OCI-LY1 (cell line): ENCODE results near the gene EGFL8.
"Not testable (repeated sequence)": the region's sequence is repeated elsewhere in the genome, so short reads cannot be mapped to it uniquely, and the experiment has no call there.

Experiments
- H2AFZ ChIP-seq: fragments of 200-600 bp; sonication (generic), shearing (Covaris generic); 2 replicates; pipeline ENCODE4 v1.6.0; 2014; ENCODE audit warnings: antibody characterized with exemption, mild to moderate bottlenecking, low read length
- H3F3A ChIP-seq: fragments of 200-600 bp; sonication (generic), shearing (Covaris generic); 2 replicates; pipeline ENCODE4 v1.6.0; 2014; ENCODE audit warnings: mild to moderate bottlenecking, antibody characterized with exemption, low read length, moderate library complexity; ENCODE audit not compliant: insufficient read depth
- H3K27ac ChIP-seq: fragments of 200-600 bp; sonication (generic); 2 replicates; pipeline ENCODE4 v1.5.1; 2014; ENCODE audit warnings: low read length, mixed run types, mild to moderate bottlenecking, low read depth; ENCODE audit not compliant: poor library complexity, severe bottlenecking
- H3K27me3 ChIP-seq: fragments of 200-600 bp; sonication (generic); 2 replicates; pipeline ENCODE4 v1.6.0; 2014; ENCODE audit warnings: antibody characterized with exemption, mild to moderate bottlenecking, low read length, moderate library complexity; ENCODE audit not compliant: insufficient read depth
- H3K36me3 ChIP-seq: fragments of 200-600 bp; sonication (generic); 2 replicates; pipeline ENCODE4 v1.6.1; 2014; ENCODE audit warnings: mild to moderate bottlenecking, antibody characterized with exemption, low read length, moderate library complexity, mixed read lengths; ENCODE audit not compliant: insufficient read depth
- H3K4me1 ChIP-seq: fragments of 200-600 bp; sonication (generic); 2 replicates; pipeline ENCODE4 v1.5.1; 2014; ENCODE audit warnings: mild to moderate bottlenecking, low read length, moderate library complexity; ENCODE audit not compliant: insufficient read depth, severe bottlenecking
- H3K4me2 ChIP-seq: fragments of 200-600 bp; sonication (generic), shearing (Covaris generic); 2 replicates; pipeline ENCODE4 v1.6.1; 2014; ENCODE audit warnings: low read length
- H3K4me3 ChIP-seq: fragments of 200-600 bp; sonication (generic); 2 replicates; pipeline ENCODE4 v1.5.1; 2014; ENCODE audit warnings: low read length, low read depth, mild to moderate bottlenecking, mixed read lengths; ENCODE audit not compliant: poor library complexity, severe bottlenecking
- H3K79me2 ChIP-seq: fragments of 200-600 bp; shearing (Covaris generic); 2 replicates; pipeline ENCODE4 v1.6.1; 2016; ENCODE audit warnings: mixed run types, low read length, mixed read lengths; ENCODE audit not compliant: insufficient read depth
- H3K9ac ChIP-seq: fragments of 200-600 bp; sonication (generic), shearing (Covaris generic); 2 replicates; pipeline ENCODE4 v1.6.1; 2014; ENCODE audit warnings: mild to moderate bottlenecking, low read length, mixed read lengths
- H3K9me2 ChIP-seq: fragments of 200-600 bp; sonication (generic), shearing (Covaris generic); 2 replicates; pipeline ENCODE4 v1.6.1; 2014; ENCODE audit warnings: low read depth, mild to moderate bottlenecking, low read length, mixed read lengths
- H3K9me3 ChIP-seq: fragments of 200-600 bp; shearing (Covaris generic); 2 replicates; pipeline ENCODE4 v1.6.1; 2014; ENCODE audit warnings: low read length, mixed read lengths
- H4K20me1 ChIP-seq: fragments of 200-600 bp; sonication (generic), shearing (Covaris generic); 2 replicates; pipeline ENCODE4 v1.6.0; 2016; ENCODE audit warnings: mild to moderate bottlenecking, low read length; ENCODE audit not compliant: insufficient read depth
- EZH2 ChIP-seq: fragments of 200-600 bp; sonication (generic), shearing (Covaris generic); IDR thresholded peaks from 2 replicates; pipeline ENCODE4 v1.8.0; 2017; ENCODE audit warnings: borderline replicate concordance, mixed run types, mild to moderate bottlenecking, antibody characterized with exemption, low read length, moderate library complexity, mixed read lengths
- TF ChIP-seq, protein P1 (sequence below): fragments of 200-600 bp; sonication (generic), shearing (Covaris generic); IDR thresholded peaks from 2 replicates; pipeline ENCODE4 v1.5.1; 2017; ENCODE audit warnings: mild to moderate bottlenecking, antibody characterized with exemption, low read length, moderate library complexity, mixed read lengths

Gene EGFL8

DNA sequence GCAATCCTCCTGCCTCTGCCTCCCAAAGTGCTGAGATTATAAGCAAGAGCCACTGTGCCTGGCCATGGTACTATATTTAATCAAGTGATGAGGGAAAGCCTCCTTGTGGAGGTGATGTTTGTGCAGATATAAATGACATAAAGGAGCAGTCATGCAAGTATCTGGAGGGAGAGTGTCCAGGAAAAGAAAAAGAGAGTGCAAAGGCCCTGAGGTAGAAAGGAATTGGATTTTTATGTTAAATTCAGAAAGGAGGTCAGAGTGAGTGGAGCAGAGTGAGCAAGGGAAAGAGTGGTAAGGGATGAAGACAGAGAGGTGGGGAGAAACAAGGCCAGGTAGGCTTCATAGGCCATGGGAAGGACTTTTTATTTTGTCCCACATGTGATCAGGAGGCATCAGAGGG, 26.9 kb upstream of the EGFL8 start:
- Histone ChIP-seq H3K4me1 (no peaks in the 10 kb centered on the region), H3K9ac (no peak overlapping the region), H2AFZ (no peak overlapping the region), H3K27me3 (no peaks in the 10 kb centered on the region), H3K27ac (no peak overlapping the region), H3K9me2 (no peaks in the 10 kb centered on the region), H3F3A (no peaks in the 10 kb centered on the region), H3K36me3 (no peaks in the 10 kb centered on the region), H3K4me2 (no peak overlapping the region), H4K20me1 (no peaks in the 10 kb centered on the region), H3K79me2 (no peaks in the 10 kb centered on the region), H3K4me3 (no peak overlapping the region), H3K9me3 (no peaks in the 10 kb centered on the region)
- TF ChIP-seq EZH2, result no peak
- TF ChIP-seq, protein P1, sequence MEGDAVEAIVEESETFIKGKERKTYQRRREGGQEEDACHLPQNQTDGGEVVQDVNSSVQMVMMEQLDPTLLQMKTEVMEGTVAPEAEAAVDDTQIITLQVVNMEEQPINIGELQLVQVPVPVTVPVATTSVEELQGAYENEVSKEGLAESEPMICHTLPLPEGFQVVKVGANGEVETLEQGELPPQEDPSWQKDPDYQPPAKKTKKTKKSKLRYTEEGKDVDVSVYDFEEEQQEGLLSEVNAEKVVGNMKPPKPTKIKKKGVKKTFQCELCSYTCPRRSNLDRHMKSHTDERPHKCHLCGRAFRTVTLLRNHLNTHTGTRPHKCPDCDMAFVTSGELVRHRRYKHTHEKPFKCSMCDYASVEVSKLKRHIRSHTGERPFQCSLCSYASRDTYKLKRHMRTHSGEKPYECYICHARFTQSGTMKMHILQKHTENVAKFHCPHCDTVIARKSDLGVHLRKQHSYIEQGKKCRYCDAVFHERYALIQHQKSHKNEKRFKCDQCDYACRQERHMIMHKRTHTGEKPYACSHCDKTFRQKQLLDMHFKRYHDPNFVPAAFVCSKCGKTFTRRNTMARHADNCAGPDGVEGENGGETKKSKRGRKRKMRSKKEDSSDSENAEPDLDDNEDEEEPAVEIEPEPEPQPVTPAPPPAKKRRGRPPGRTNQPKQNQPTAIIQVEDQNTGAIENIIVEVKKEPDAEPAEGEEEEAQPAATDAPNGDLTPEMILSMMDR, result no peak

DNA sequence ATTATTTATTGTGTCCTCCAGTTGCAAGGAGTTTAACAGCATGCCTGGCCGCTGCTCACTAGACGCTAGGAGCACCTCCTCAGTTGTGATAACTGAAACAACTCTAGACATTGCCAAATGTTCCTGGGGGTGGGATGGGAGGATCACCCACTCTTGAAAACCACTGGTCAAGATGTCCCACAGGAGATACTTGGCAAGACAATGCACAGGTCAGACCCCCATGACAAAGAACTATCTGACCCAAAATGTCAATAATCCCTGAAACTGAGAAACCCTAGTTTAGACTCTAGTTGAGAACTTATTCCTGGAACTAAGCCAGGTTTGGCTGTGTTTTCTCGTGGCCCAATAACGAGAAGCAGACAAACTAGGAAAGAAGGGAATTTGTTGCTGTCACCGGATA, 24.8 kb upstream of the EGFL8 start:
- H3K9me3 ChIP-seq, result no peaks in the 10 kb centered on the region
- H3K4me1 ChIP-seq, result no peaks in the 10 kb centered on the region
- no peaks in the 10 kb centered on the region for H3K79me2 ChIP-seq
- no peak overlapping the region for H3K27ac ChIP-seq
- TF ChIP-seq EZH2, result no peak
- TF ChIP-seq, protein P1, result no peak
- H2AFZ ChIP-seq, result no peak overlapping the region
- no peaks in the 10 kb centered on the region for H3K36me3 ChIP-seq
- H3K4me3 ChIP-seq, result no peak overlapping the region
- no peak overlapping the region for H3K4me2 ChIP-seq
- H3K27me3 ChIP-seq, result no peaks in the 10 kb centered on the region
- no peak overlapping the region for H3K9ac ChIP-seq
- no peaks in the 10 kb centered on the region for H4K20me1 ChIP-seq
- no peaks in the 10 kb centered on the region for H3K9me2 ChIP-seq
- H3F3A ChIP-seq, result no peaks in the 10 kb centered on the region

DNA sequence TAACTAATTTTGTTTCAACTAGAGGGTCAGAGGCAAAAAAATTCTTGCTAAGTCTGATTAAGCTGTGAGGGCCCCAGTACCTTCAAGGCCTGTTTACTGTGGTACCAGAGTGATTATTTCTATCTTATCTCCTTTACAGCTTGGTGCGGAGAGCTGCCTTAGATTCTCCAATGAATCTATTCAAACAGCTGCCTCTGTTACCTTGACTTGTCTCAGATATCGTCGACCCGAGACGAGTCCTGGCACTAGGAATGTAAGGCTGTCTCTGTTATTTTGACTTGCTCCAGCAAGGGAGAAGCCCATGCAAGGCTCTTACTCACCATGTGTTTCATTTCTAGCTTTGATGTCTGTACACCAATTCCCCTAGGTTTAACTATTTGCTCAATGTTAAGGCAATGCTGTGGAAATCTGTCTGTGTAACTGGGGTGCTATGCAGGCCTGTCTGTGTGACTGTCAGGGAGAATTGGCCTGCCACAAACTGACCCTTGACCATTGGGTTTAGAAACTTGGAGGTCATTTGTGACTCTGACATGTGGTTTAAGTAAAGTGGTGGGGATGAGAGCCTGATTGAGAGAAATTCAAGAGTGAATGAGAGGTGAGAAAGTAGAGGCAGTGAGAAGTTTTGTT, 23.9 kb upstream of the EGFL8 start:
- Histone ChIP-seq H2AFZ (no peak overlapping the region), H3K27ac (no peak overlapping the region), H3K9me2 (no peaks in the 10 kb centered on the region), H3K4me2 (no peak overlapping the region), H3F3A (no peaks in the 10 kb centered on the region), H3K27me3 (no peaks in the 10 kb centered on the region), H3K9me3 (no peaks in the 10 kb centered on the region), H4K20me1 (no peaks in the 10 kb centered on the region), H3K4me3 (no peak overlapping the region), H3K79me2 (no peaks in the 10 kb centered on the region), H3K9ac (no peak overlapping the region), H3K36me3 (no peaks in the 10 kb centered on the region), H3K4me1 (no peaks in the 10 kb centered on the region)
- no peak for TF ChIP-seq EZH2
- TF ChIP-seq, protein P1, result no peak

DNA sequence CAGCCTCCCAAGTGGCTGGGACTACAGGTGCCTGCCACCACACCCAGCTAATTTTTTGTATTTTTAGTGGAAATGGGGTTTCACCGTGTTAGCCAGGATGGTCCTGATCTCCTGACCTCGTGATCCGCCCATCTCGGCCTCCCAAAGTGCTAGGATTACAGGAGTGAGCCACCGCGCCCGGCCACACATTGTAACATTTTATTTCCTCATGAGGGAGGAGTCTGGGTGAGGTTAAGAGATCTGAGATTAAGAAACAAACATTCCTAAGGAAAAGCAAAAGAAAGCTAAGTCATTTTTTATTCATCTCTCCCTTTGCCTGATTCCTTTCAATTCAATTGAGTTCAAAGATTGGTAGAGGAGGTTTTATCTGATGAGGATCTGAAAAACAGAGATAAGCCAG, 20.2 kb upstream of the EGFL8 start:
- H3K4me3 ChIP-seq, H3K36me3 ChIP-seq, H3K27ac ChIP-seq, H3K9me2 ChIP-seq, H3K4me2 ChIP-seq, H3F3A ChIP-seq, H2AFZ ChIP-seq, H3K79me2 ChIP-seq, H3K9ac ChIP-seq, H3K27me3 ChIP-seq, H3K9me3 ChIP-seq, H4K20me1 ChIP-seq, H3K4me1 ChIP-seq: not testable (repeated sequence)
